Effector CD4-positive, alpha-beta T cell (primary cell): ENCODE measurements around the gene TFPI.

Source experiments
- DNase-seq: peaks from one replicate; pipeline ENCODE4 v3.0.0-alpha.2; 2020

TFPI gene

DNA sequence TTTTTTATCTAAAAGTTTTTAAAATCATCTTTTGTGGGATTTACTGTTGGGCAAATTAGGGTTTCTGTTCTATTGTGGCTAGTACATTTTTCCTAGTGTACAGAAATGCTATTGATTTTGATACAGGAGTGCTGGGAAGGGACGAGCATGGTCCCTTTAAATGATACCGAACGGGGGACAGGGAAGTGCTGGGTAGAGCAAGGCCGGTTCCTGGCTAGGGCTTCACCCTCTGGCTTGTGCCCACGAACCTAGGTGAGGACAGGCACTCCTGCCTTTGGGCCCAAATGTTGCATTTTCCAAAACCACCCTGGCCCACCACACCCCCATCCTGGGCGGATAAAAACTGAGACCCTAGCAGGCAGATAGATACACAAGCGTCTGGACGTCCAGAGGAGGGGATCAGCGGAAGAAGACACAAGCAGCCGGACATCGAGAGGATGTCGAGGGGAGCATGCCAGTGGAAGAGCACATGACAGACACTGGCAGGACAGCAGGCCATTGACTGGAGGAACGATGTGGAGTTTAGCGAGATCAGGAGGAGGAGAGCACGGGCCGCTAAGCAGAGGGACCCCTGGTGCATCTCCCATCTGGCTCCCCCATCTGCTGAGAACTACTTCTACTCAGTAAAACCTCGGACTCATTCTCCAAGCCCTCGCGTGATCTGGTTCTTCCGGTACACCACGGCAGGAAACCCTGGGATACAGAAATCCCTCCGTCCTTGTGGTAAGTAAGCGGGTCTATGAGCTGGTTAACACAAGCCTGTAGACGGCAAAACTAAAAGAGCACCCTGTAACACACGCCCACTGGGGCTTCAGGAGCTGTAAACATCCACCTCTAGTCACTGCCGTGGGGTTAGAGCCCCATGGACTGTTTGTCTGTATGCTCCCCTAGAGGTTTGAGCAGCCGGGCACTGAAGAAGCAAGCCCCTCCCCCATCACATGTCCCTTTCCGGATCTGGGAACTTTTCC, 92.7 kb downstream of the TFPI start:
- DNase-seq, result no peak

DNA sequence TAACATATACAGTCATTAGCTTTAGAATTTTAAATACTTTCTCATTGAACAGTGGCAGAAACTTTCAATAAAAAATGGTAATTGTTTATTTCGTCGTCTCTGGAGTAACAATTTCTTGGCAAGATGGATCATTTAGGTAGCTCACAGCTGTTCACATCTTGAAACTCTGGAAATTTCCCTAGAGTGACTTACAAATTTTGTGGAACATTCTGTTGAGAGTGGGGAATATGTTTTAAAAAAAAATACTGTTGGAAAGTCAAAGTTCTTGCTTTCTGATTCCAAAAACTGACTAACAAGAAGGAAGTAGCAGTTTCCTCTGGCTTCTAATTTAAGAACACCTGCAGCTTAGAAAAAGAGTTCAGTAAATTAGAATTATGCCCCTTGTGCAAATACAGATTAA, 95.0 kb downstream of the TFPI start:
- DNase-seq, result no peak

DNA sequence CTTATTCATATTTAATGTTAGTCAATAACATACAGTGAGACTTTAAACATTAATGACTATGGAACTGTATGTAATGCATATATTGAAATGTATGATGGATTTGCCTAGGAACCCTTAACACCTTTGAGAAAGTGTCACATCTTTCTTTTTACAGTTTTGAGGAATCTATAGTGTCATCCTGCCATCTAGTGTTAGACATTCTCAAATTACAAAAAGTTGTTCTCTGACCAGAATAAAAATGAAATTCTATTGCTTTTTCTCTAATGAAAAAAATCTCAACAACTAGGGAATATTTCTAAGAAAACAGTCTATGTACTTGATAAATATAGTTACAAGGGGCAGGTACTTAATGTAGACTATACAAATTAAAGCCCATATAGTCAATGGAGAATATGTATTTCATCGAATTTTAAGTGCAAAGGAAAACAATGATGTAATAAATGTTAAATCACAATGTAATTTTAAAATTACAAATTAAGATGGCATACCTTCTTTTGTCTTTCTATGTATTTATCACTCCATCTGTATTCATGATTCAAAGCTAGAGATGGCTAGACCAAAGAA, 101.1 kb downstream of the TFPI start:
- DNase-seq, result no peak

DNA sequence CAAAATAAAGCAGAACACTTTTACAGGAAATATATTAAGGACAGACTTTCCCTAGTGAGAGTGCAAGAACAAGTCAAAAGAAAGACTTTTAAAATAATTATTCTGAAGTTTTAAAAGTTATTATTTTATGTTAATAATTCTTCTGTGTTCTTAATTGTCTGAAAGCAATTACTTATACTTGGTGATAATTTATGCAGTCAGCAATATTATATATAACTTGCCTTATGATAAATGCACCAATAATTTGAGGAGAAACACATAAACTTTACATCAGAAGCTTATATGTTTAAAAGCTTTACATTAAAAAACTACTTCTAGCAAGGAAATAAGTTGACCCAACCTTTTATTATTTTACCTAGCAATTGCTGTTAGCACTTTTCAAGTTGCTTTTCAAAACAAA, 102.7 kb downstream of the TFPI start:
- DNase-seq, result no peak

DNA sequence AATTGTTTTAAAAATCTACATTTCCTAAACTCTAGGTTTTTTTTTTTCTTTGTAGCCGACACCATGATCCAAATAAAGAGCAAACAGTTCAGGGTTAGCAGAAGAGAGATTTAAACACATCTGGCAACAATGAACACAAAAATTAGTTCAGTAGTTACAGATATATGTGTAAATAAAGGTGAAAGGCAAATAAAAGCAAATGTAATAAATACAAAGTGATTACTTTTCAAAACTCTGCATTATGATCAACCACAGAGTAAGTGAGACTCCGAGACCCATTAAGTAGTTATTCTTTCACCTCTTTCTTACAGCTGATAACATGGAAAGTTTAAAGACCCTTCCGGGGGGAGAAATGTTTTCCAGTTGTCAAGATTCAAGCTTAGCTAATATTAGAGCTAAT, 106.9 kb downstream of the TFPI start:
- DNase-seq, result no peak

DNA sequence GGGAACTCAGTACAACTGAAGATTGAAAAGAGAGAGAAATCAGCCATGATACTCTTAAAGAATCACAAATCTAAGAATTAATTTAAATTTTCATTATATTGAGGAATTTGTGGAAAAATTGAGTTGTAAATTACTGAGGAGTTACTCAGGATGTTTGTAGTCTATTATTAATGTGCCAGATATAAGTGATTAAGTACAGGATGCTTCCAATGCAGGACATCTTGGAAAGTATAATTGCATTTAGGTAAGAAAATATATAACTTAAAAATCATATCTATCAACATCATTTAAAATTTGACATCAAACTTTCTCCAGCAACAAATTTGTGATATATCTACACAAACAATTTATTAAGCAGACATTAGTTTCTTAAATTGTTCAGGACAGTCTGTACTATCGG, 107.5 kb downstream of the TFPI start:
- no peak for DNase-seq

DNA sequence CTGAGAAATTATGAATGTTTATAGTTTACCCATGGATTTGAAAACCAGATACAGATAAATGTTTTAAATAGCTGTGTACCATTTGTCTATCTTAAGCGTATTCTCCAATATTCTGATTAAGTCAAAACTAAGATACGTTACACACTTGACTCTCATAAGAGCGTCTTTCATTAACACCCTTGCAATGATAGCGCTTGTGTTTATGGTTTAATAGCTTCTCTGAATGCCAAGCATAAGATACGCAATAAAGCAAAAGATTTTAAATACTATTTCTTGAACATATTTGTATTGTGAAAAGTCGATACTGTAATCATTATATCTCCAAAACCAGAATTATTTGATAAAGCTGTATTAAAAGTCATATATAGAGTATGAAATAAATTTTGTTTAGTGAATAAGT, 109.2 kb downstream of the TFPI start:
- no peak for DNase-seq

DNA sequence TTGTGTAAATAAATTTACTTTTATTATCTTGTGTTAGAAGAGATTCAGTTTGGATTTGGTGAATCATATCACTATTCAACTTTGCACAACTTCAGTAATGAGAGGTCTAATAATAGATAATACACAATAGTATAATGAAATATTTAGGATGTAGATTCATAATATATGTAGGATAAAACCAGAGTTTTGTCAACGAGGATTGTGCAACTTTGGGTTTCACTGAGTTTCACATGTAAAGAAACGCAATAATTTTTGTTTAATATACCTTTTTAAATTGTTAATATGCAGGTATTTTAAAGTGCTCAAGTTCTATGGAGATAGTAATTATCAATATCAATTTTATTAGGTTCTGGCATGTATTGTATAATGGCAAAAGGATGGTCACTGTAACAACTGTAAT, 111.5 kb downstream of the TFPI start:
- DNase-seq, result no peak

DNA sequence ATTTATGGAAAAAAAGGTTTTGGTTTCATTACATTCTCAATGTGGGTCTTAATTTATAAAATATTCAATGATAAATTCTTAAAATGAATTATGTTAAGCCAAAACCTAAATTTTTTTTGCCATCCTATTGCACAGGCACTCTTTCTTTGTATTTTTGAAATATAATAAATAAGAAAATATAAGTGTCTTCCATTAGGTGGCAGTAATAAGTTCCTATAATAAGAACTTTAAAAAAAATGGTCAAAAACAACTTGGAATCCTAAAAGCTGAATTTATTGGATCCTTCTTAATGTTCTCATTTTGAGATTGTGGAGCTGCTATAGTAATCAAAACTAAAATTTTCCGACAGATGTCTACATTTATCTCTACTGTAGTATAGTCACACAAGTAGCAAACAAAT, 111.9 kb downstream of the TFPI start:
- no peak for DNase-seq

DNA sequence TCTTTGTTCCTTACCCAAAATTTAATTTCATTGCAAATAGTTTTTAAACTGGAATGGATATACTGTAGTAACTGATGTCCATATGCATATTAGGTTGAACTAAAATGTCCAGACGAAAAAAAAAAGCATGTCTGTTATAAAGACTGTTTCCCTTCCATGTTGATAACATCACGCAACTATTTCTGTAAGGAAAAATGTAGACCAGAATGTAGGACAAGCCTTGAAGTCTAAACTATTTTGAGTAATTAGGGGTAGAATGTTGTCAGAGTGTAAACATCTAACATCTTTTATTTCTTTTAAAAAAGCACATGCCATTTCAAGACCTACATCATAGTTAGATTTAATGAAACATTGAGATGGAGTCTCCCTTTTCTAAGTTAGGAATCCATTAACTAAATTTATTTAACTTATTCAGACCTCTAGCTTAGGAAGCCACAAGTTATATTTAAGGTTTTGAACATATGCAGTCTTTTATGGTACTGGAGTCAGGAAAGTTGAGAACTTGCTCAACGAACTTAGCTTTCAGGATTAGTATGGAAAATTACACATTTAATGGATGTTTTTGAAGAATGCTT, 114.0 kb downstream of the TFPI start:
- DNase-seq, result no peak

DNA sequence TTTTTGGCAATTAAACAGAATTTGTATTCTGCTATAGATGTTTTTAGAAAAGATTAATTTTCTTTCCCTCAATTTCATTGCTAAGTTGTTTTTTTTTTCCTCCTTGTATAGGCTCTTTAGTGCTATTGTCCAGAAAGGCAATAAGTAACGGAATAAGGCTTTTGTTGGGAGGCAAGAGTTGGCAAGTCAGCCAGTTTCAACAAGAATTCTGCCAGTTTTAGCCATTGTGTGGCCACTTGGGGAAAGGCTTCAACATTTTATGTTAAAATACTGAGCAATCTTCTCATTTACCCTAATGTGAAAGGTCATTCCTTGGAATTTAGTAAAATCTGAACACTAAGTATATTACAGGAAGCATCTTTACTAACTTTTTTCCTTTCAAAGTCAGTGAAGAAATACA, 115.8 kb downstream of the TFPI start:
- no peak for DNase-seq

DNA sequence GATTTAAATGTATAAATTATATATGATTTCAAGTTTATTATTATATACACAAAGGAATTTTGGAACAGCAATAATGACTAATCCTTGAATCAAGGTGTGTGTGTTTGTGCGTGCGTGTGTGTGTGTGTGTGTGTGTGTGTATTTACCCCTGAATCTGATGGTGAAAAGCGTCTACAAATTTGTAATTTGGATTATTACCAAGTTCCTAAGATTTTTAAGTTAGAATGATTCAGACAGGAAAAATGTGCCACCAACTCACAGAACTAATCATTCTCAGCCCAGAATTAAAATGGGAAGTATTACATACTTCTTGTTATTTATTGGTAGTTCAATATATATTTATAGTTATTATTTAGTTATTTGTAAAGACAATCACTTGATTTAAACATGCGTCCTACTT, 118.5 kb downstream of the TFPI start:
- no peak for DNase-seq

DNA sequence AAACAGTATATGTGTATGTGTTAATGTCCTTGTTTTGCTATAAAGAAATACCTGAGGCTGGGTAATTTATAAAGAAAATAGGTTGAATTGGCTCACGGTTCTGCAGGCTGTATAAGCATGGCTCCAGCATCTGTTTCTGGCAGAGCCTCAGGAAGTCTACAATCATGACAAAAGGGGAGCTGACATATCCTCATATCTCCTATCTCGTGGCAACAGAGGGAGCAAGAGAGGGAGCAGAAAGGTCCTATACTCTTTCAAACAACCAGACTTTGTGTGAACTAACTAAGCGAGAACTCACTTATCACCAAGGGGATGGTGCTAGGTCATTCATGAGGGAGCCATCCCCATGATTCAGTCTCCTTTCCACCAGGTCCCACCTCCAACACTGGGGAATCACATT, 119.2 kb downstream of the TFPI start:
- DNase-seq, result no peak

DNA sequence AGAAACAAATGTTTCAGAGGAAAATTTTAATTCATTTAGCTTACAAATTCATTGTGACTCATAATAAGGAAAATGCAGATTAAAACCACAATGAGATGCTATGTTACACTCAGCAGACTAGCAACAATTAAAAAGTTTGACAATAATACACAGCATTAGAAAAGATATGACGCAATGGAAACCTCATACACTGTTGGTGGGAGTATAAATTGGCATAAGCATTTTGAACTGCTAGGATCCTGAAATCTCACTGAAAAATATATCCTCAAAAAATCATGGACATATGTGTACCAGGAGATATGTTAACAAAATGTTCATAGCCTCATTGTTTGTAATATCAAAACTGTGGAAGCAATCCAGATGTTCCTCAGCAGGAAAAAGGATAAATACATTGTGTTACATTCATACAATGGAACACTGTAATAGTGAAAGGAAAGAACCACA, 119.9 kb downstream of the TFPI start:
- DNase-seq, result no peak

DNA sequence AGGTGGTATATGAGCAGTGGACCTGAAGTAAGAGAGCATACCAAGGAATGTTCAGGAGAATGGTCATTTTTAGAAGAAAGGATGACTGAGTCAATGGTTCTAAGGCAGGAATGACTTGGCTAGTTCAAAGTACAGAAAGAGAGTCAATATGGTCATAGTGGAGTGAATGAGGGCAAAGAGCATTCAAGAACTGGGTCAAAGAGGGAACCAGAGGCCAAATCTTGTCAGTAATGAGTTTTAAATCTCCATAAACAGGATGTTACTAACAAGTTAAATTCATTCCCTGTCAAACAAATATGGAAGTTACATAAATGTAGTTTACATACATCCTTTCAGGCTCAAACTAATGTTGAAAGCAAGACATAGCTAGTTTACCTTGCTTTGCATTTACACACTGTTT, 122.3 kb downstream of the TFPI start:
- DNase-seq, result no peak

DNA sequence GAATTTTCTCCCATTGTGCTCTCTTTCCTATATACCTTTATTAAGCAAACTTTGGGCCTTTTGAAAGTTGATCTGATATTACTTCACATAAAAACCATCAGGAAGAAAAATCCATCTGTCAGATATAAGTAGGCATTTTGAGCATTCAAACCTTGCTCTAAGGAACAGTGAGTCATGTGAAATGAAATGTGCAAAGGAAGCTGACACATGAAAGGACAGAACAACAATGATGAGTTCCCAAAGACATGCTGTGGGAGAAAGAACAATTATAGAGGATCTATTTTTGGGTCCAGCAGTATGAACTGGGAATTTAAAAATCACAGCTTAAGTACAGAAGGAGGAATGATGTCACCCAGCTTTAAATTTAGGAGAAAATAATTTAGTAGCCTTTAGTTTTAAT, 124.2 kb downstream of the TFPI start:
- DNase-seq, result no peak

DNA sequence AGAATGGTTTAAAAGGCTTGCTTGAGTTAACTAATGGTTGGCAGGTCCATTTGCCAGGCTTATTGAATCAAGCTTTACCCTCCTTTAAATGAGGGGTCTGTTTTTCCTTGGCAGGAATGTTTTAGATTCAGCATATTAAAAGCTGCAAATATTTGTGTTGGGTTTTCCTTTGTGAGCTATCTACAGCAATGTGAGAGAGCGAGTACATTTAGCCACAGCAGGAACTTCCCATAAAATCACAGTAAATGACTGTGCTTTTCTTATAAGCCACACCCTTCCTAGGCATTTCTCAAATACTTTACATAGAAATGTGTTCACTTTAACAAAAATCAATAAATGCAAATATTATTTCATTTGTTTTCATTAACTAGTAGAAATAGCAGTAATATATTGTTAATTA, 130.1 kb downstream of the TFPI start:
- DNase-seq, result no peak

DNA sequence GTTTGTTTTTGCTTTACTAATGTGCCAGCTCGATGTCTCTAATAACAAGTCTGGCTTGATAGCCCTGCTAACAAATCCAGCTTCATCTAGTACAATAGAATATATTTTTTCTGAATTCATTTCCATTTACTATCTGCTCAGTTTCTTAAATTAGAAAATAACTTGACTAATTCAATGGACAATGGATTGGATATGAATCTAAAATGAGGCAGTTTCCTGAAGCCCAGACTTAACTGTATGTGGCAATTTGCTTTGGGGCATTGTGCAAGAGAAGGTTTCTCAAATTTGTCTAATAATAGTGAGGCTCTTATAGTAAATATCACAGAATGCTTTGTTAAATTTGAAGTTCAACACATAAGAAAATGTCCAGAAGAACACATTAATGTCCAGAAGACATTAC, 132.0 kb downstream of the TFPI start:
- DNase-seq, result no peak

DNA sequence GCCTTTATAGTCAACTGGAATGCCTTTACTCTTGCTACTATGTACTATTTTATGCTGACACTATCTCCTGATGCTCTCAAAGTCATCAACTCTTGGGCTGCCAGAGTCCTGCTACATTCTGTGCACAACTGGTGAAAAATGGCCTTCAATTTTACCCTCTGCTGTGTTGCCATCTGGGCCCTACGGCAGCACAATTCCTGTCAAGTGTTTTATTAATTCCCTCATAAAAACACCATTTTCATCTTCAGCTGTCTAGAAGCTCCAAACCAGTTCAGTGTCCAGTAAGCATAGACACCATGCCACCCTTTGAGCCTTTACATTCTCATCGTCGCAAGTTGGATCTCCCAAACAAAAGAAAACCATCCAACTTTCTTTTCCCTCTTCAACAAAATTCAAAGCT, 132.7 kb downstream of the TFPI start:
- no peak for DNase-seq

DNA sequence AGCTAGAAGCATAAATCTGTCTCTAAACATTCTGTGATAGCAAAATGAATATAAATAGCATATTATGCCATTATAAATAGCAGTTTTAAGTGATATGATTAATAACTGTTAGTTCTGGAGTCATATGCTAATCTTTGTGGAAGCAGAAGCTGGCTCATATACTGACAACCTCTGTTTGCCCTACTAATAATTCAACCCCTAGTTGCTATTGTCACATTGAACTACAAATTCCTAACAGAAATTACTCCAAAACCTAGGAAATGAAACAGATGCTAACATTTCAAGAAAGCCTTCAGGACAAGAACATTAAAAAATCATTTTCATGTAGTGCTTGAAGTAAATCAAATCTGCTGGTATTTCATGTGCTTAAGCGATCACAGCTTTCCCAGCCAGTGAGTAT, 134.4 kb downstream of the TFPI start:
- DNase-seq, result no peak

DNA sequence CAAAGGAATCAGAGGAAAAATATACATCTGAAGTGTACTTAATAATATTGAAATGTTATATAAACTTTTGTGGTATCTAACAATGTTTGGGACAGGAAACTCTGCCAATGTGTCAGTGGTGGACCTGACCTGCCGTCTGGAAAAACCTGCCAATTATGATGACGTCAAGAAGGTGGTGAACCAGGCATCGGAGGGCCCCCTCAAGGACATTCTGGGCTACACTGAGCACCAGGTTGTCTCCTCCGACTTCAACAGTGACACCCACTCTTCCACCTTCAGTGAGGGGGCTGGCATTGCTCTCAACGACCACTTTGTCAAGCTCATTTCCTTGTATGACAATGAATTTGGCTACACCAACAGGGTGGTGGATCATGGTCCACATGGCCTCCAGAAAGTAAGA, 138.8 kb downstream of the TFPI start:
- DNase-seq, result no peak
